GM12874 (cell line): Measurements from ENCODE around the gene FOXK1.
A peak's percentile ranks its signal among the peaks of the same experiment; 100 is the strongest.

Experiments used
- CTCF ChIP-seq: IDR thresholded peaks from 2 replicates; pipeline ENCODE4 v1.5.1; 2011; ENCODE audit warnings: low read depth, mild to moderate bottlenecking, control low read depth, low read length, moderate library complexity; ENCODE audit not compliant: insufficient read depth

Gene FOXK1

DNA sequence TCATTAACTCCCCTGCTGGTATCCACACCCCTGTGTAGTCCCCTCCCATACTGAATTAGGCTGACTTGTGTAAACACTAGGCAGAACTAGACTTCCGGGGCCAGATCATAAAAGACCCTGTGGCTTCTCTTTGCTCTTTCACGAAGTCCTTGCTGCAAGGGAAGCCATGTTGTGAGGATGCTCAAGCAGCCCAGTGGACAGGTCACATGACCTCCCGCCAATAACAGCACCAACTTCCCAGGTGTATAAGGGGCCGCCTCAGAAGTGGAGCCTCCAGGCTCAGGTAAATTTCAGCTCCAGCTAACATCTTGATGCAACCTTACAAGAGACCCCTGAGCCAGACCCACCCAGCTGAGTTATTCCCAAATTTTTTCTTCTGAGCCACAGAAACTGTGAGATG, 11.3 kb upstream of the FOXK1 start:
- no peak for TF ChIP-seq CTCF

GRCh38 chr7:4675771-4676367, 6.2 kb upstream of the FOXK1 start:
- TF ChIP-seq CTCF, result no peak

DNA sequence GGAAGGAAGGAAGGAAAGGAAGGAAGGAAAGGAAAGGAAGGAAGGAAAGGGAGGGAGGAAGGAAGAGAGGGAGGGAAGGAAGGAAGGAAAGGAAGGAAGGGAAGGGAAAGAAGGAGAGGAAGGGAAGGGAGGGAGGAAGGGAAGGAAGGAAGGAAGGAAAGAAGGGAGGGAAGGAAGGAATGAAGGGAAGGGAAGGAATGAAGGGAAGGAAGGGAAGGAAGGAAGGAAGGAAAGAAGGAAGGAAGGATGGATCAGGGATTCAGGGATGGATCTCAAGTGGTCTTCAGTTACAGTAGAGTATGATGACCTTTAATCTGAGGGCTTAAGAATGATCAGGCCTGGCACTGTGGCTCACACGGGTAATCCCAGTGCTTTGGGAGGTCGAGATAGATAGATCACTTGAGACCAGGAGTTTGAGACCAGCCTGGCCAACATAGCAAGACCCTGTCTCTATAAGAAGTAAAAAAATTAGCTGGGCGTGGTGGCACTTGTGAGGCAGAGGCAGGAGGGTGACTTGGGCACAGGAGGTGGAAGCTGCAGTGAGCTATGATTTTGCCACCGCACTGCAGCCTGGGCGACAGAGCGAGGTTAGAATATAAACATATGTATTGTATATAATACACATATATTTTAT, 760 bp upstream of the FOXK1 start:
- TF ChIP-seq CTCF, result no peak

- TF ChIP-seq CTCF, result peak; percentile 21; the same call in 1 of the 2 replicates
Measured at GRCh38 chr7:4682621-4683042, 537 bp downstream of the FOXK1 start.

GRCh38 chr7:4683043-4683883, 1.2 kb downstream of the FOXK1 start:
- no peak for TF ChIP-seq CTCF

DNA sequence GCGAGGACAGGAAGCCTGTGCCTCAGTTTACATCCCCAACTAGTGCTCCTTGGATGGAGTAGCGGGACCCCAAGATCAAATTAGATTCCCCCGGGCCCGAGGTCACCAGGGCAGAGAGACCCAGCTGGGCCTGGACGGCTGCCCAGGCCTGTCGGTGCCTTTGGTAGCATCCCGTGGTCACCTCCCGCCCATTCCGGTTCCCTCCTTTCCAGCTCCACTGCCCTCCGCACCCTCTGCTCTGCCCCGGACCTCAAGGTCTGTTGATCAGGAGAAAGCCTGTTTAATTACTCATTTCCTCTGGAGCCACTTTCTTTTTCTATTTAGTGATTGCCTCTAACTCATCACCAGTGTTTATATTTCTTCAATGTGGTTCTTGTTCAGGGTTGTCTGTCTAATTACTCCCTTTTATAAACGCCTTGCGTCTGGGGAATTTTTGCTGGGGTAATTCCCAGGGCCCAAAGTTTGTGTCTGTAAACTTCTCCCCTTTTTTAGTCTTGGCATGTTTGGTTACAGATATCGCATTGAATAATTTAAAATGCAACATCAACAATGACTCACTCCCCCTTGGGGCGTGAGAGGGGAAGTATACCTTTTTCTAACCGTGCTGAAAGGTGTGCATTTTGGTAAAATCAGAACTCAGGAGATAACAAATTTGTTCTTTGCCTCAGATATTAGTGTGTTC, 1.9 kb downstream of the FOXK1 start:
- TF ChIP-seq CTCF, result 0 out of 2 replicates have a peak, but pooled peaks have one; percentile 27

- TF ChIP-seq CTCF, result no peak
Measured at GRCh38 chr7:4684846-4685245, 2.8 kb downstream of the FOXK1 start.
